Glomerular visceral epithelial cell (primary cell): ENCODE measurements around the gene DGKI.

Source experiments
- DNase-seq: peaks from one replicate; pipeline ENCODE4 v3.0.0-alpha.2; 2016; ENCODE audit errors: extremely low spot score

Gene DGKI

GRCh38 chr7:137413901-137414300 lies 432.9 kb downstream of the DGKI start:
- no peak for DNase-seq

GRCh38 chr7:137411446-137411845 lies 435.3 kb downstream of the DGKI start:
- DNase-seq: no peak

DNA sequence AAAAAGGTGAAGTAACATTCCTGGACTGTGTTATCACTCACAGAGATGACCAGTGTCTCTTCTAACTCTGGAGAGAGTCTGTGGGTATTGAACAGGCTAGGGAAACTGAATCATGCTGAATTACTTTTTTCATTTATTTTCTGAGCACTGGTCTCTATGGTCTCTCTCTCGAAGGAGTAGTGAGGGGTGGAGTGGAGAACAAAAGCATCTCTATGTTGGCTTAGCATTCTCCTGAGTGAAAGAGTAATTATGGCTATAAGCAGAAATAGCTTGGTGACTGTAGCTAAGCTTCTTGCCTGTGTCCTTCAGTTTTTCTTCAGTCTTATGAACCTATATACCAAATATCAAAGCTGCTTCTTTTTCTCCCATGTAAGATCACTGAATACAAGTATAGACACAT lies 438.6 kb downstream of the DGKI start:
- no peak for DNase-seq

DNA sequence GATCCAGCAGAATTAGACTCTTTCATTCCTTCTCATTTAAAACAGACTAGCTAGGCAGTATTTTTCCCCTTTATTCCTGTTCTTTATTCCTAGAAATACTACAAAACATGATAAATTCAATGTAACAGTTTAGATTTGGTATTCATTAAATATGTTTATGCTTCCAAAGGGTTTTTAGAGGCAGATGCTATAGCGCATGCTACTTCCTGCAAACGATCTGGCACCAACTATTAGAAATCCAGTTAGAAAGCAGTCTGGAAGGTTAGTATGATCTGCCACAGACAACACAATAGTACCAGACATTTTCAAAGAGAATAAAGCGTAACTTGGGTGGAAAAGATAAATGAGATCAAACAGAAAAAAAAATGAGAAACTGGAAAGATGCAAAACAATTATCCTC lies 439.7 kb downstream of the DGKI start:
- no peak for DNase-seq

DNA sequence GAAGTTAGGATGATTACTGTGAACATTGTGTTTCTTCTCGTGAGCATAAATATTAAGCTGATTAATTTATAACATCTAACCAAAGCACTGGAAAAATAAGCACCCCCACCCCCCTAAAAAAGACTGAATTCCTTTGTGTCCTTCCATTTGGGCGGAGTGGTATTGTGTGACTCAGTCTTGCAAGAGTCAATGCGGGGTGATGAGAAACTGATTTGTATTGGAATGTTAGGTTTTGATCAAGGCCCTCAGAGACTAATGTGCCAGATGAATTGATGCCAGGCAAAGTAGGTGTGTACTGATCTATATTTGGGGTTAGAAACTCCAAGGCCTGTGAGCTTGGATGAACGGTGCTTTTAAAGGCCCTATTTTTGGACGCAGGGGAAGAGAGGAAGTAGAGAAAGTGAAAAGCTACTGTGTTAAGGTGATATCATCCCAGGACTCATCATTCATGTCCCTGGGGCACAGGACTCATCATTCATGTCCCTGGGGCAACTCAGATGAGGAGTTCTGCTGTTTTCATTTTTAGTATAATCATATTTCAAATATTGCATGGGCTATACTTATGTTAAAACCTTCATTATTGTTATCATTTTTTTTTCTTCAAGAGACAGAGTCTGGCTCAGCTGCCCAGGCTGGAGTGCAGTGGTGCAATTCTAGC lies 442.0 kb downstream of the DGKI start:
- no peak for DNase-seq

DNA sequence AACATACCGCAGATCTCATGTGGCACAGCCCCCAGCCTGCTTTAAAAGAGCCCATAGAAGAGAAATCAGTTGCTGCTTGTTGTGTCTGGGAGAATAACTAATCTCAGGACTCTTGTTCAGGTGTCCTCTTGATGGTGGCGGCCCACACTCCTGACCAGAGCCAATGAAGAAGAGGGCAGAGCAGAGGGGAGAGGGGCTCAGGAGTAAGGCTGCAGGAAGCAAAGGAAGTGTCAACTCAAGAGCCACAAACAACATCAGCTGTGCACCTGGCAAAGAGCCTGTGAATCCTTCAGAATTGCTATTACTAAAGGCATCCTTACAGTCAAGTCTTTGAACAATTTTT lies 443.4 kb downstream of the DGKI start:
- DNase-seq: no peak

- DNase-seq: no peak
Observed at GRCh38 chr7:137402536-137403352, 444.0 kb downstream of the DGKI start.

GRCh38 chr7:137399827-137400823 lies 446.6 kb downstream of the DGKI start:
- no peak for DNase-seq

DNA sequence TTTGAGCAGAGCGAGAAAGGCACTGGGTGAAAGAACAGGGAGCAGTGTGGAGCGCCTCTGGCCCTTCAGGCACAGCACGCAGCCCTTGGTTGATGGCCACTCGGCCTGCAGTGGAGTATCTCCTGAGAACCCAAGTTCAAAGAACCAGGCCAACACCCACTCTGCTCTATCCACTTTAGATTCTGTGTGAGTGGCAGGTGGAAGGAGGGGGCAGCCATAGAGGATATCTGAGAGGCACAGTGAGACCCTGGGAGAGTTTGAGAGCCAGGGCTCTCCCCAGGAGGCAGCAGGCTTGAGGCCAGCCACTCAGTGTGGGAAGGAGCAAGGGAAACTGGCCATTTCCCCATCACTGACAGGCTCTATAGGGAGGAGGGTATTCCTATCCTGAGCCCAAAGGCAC lies 450.7 kb downstream of the DGKI start:
- no peak for DNase-seq

GRCh38 chr7:137395420-137395819 lies 451.4 kb downstream of the DGKI start:
- no peak for DNase-seq

GRCh38 chr7:137393570-137393969 lies 453.2 kb downstream of the DGKI start:
- DNase-seq: no peak

- DNase-seq: no peak
Observed at GRCh38 chr7:137390076-137390475, 456.7 kb downstream of the DGKI start.

DNA sequence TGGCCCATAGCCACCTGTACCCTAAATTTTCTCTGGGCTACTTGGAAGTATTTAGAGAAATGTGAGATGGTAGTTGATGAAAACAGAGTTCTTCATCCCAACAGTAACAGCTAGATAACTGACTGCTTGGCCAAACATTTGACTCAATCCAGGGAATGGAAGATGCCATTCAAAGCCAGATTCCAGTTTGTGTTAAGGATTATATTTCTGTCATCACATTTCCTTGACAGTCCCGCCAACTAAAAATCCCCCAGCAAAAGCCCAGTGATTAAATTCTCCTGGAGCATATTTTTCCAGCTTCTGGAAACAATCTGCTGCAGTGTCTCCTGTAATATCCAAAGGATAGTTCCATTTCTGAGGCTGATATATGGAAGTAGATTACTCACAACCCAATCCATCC lies 457.9 kb downstream of the DGKI start:
- no peak for DNase-seq

- no peak for DNase-seq
Observed at GRCh38 chr7:137386966-137387365, 459.8 kb downstream of the DGKI start.

DNA sequence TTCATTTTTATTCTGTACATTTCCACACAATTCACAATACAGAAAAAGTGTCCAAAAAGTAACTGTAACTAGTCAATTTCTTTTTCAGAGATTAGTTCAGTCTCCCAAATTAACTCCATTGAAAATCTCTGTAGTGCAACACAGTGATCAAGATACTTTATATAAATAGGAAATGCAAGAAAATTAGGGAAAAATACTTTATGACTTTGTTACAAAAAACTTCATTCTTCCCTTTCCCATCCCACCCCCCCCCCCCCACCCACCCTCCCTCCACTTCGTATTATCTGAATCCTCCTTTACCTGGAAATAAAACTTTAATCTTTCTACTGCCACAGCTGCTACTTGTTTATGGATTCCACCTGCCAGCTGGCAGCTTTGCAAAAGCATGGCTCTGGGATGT lies 465.7 kb downstream of the DGKI start:
- DNase-seq: no peak

- no peak for DNase-seq
Observed at GRCh38 chr7:137373507-137373906, 473.3 kb downstream of the DGKI start.

GRCh38 chr7:137371616-137372015 lies 475.2 kb downstream of the DGKI start:
- DNase-seq: no peak

DNA sequence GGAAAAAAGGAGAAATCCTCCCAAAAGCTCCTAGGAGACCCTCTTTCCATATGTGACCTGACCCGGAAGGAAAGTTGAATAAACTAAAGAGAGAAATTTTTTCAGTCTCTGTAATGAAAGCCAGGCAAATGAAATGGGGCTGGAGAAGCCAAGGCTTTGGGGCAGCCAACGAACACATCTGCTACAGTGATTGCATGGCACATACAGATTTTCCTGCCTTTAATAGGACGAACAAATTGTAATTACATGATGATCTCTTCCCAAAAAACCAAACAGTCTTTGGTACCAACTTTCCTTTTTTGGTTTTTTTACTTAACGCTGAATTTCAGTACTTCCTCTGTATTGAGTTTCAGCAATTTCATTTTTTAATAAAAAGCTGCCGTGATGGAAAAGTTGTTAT lies 479.8 kb downstream of the DGKI start:
- no peak for DNase-seq

DNA sequence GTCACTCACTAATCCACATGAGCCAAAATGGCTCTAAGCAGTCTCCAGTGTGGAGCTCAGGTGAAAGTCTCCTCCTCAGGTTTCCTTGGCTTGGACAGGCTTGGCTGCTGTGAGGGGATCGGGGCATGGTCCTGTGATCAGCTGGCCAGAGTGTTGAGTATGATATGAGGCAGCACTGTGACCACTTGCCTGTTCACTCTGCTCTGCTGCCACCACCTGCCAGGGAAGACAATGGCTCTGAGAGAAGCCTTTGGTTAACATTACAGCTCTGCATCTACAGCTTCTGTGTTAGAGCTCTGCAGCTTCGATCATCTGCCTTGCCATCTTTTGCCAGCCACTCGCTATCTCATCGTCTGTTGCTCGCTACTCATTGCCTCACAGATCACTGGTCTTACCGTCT lies 483.1 kb downstream of the DGKI start:
- no peak for DNase-seq

GRCh38 chr7:137360087-137360679 lies 486.6 kb downstream of the DGKI start:
- no peak for DNase-seq

GRCh38 chr7:137354961-137355360 lies 491.8 kb downstream of the DGKI start:
- no peak for DNase-seq

DNA sequence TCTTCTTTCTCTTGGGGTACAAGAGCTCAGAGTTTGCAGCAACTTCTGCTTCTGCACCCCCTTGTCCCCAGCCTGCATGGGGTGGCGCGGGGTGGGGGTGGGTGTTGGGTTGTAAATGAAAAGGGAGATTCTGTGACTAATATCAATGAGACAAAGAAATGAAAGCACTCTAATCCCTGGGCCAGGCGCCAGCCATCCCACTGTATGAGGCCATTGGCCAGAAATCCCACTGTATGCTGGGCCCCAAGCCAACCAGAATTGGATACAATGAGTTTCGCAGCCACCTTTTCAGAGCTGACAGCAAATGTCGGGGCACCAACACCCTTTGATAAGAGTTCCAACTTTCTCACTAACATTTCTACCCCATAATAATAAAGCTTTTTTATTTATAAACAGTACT lies 492.4 kb downstream of the DGKI start:
- no peak for DNase-seq
